Limb (tissue), 2 donors: ENCODE measurements around the gene EYA2.

Source experiments
- DNase-seq, 2 donors: peaks; one replicate each; pipeline ENCODE4 v3.0.0-alpha.2; 2016; ENCODE audit errors: extremely low spot score in 2 of 2

EYA2 gene

DNA sequence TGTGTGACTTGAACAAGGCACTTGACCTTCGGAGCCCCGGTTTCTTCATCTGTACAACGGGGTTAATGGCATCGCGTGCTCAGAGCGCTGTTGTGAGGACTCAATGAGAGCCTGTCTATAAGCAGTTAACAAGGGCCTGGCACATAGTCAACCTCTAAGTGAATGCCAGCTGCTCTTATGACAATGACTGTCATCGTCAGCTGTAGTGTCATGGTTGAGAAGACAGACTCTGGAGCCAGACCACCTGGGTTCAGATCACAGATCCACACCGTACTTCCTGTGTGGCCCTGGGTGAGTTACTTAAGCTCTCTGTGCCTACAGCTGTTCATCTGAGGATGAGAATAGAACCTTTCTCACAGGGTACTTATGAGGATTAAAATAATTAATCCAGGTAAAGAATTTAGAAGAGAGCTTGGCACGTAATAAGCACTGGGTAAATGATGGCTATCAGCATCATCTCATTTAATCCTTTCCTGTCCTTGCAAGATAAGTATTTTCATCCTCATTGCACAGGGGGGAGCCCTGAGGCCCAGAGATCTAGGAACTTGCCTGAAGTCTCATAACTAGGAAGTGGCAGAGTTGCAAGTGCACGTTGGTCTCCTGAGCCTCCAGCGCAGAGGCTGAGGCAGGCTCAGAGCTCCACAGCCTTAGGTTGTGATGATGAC lies 105.3 kb downstream of the EYA2 start:
- DNase-seq: no peak

DNA sequence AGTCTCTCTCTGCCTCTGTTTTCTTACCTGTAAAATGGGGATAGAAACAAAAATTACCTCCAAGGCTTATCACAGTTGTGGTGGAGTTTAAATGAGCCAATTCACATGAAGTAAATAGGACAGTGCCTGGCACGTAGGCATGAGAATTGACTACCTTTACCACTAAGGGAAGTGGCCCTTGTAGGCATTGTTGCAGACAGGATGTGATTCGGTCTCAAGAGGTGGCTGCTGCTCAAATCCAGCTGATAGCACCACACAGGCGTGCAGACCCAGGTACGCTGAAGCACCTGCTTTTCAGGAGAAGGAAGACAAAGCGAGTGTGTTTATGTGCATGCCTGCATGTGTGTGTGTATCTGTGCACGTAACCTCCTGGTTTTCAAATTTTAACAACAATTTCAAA lies 108.6 kb downstream of the EYA2 start:
- no peak for DNase-seq

GRCh38 chr20:47004179-47004578 lies 109.5 kb downstream of the EYA2 start:
- no peak for DNase-seq

DNA sequence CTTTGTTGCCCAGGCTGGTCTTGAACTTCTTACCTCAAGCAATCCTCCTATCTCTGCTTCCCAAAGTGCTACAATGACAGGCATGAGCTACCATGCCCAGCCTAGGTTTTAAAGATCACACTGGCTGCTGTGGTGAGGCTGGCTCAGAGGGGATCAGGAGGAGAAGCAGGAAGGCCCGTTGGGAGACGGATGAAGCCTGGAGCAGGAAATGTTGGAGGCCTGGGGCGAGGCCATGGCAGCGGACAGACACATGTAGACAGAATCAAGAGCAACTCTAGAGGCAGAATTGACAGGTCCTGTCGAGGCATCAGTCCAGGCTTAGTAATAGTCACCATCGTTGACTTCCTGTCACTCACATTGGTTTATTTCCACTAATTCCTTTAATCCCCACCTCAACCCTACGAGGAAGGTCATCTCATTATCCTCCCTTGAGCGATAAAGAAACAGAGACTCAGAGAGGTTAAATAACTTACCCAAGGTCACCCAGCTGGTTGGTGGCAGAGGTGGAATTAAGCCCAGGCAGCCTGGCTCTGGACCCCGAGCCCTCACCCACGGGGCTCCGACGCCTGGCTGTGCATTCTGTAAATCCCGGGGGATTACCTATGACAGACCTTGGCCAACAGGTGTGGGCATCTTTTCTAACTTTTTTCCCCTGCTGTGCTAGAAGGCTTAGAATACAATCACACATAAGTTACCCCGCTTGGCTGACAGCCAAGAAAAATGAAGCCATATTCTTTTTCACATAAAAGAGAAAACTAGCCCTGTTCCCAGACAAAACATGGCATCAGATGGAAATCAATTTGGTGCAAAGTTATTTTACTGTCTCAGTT lies 113.4 kb downstream of the EYA2 start:
- DNase-seq: no peak

GRCh38 chr20:47008842-47009518 lies 114.3 kb downstream of the EYA2 start:
- no peak for DNase-seq

GRCh38 chr20:47009784-47010183 lies 115.1 kb downstream of the EYA2 start:
- DNase-seq: no peak

- no peak for DNase-seq
Observed at GRCh38 chr20:47011984-47012383, 117.3 kb downstream of the EYA2 start.

DNA sequence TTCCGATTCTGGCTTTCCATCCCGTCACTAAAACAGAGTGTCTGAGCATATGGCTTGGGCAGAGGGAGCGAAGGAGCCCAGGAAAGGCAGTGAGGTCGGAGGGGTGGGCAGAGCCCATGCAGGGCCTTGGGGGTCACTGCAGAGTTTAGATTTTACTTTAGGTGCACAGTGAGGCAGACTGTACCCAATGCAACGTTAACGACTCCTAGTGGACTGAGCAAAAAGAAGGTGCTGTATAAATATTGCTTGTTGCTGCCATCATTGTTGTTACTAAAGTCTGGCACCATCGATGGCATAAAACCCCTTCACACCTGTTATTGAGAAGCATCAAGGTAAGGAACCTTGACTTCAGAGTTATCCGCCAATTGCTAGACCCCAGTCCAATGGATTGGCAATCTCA lies 119.0 kb downstream of the EYA2 start:
- no peak for DNase-seq

DNA sequence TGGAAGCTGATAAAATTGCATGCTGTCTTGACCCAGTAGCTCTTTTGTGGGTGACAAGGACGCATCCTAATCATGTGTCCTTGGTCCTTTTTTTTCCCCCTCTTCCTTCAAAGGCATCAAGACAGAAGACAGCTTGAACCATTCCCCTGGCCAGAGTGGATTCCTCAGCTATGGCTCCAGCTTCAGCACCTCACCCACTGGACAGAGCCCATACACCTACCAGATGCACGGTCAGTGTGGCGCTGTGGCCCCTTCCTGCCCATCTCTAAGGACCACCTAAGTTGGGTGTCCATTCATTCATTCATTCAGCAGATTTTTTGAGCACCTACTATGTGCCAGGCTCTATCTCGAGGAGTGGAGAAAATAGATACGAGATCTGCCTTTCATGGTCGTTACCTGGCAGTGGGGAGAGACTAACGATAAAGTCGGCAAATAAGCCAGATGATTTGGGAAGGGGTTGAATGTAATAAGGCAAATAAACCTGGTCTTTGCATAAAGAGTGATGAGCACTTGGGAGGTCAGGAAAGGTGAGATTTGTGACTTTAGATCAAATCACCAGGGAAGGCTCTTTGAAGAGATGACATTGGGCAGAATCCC lies 121.5 kb downstream of the EYA2 start:
- no peak for DNase-seq

DNA sequence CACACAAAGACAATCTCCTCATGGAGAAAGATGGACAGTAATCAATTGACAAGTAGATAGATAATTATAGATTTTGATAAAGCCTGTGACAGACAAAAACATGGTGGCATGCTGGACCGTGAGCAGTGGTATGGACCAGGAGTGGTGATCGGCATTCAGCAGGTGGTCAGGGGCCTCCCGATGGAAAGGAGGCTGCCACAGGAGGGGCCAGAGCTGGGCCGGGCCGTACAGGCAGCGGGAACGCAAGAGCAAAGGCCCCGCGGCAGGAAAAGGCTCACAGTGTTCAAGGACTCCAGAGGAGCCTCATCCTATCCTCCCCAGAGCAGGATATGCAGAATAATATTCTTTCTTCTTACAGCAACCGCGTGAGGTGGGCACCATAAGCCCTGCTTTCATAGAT lies 123.7 kb downstream of the EYA2 start:
- DNase-seq: no peak

- peak; percentile 54 for DNase-seq
Observed at GRCh38 chr20:47019121-47019824, 124.6 kb downstream of the EYA2 start.

- no peak for DNase-seq
Observed at GRCh38 chr20:47020231-47020630, 125.6 kb downstream of the EYA2 start.

GRCh38 chr20:47021850-47022249 lies 127.2 kb downstream of the EYA2 start:
- DNase-seq: no peak

GRCh38 chr20:47024461-47024937 lies 129.9 kb downstream of the EYA2 start:
- peak in 1 of 2 donors; percentile 37 for DNase-seq

DNA sequence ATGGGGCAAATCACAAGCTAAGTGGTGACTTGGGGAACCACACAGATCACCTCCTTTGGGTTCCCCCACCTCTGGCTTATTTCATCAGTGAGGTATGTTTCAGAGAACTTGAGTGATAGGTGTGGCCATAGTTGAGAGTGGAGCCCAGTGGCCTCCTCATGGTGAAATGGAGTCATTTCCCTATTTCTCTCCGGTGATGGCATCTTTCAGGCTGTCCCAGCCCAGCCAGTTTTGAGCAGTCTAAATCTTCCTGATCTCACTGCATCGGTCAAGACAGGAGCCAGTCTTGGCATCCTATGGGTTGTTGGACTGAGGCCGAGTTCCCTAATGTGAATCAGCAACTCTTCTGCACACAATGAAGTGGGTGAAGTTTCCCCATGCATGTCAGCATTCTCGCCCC lies 132.4 kb downstream of the EYA2 start:
- no peak for DNase-seq

- no peak for DNase-seq
Observed at GRCh38 chr20:47027456-47027855, 132.8 kb downstream of the EYA2 start.

DNA sequence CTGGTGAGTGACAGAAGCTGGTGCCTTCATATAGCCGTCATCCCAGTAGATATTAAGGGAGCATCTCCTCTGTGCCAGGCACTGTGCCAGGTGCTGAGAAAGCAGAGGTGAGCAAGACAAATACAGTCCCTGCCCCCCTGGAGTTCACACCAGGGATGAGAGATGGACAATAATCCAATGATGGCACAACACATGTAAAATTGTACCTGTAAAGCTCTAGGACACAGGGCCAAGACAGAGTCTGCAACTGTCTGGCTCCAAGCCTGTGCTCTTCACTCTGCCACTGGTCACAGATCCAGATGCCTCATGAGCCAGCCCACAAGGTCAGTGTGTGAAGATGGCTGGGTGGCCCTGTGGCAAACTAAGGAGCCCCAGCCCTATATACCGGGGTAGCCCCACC lies 133.8 kb downstream of the EYA2 start:
- no peak for DNase-seq

DNA sequence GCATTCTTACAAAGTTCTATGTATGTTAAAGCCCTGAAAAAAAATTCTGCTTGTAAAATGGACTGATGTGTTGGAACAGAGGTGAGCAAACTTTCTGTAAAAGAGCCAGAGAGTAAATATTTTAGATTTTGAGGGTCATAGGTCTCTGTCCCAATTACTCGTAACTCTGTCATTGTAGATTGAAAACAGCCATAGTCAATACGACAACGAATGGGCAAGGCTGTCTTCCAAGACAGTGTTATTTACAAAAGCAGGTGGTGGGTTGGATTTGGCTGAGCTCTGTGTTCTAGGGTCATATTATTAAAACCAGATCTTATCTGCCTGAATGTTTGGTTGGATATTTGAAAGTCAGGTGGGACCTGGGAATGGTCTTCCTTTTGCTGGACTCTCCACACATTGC lies 135.2 kb downstream of the EYA2 start:
- DNase-seq: no peak

- no peak for DNase-seq
Observed at GRCh38 chr20:47030271-47030810, 135.7 kb downstream of the EYA2 start.

DNA sequence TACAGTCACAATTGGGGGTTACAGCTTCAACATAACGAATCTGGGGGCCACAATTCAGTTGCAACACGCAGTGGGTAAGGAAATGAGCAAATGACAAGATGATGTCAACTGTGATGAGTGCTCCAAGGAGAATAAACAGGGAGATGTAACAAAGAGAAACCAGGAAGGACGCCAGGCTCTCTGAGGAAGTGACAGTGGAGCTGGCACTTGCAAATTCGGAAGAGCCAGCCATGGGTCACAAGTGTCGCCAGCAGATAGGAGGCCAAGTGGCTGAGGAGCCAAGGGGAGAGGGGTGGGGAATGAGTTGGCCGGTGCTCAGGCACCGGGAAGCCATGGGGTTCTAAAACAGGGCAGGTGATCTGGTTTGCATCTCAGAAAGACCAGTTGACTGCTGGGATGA lies 136.4 kb downstream of the EYA2 start:
- no peak for DNase-seq

DNA sequence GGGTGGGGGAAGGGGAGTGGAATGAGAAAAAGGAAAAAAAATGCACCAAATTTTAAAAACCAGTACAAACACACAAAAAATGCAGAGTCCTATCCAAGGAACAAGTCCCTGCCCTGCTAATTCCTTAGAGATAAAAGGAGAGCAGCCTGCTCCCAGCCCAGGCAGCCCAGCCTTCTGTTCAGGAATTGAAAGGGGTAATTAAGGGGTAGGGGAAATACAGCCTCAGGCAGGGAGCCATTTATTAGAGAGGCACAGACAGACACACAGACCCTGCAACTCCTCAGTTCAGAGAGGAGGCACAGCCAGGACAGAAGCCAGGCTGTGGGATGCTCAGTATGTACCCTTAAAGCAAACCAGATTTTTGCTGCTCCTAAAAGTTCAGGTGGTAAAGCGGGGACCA lies 137.2 kb downstream of the EYA2 start:
- DNase-seq: no peak
